Colonic mucosa (tissue), 4 donors: Measurements from ENCODE around the gene RAB40C. TPM values are rescaled to one million over a fixed set of nuclear protein-coding genes. Genes with fewer than 3 reads are reported as not detected.

Experiments used
- DNase-seq: peaks from one replicate; pipeline ENCODE4 v3.0.0-alpha.2; 2020
- H3K27ac ChIP-seq: fragments of 200-600 bp; one replicate; pipeline ENCODE4 v1.8.0; 2021
- H3K27me3 ChIP-seq: fragments of 200-600 bp; one replicate; pipeline ENCODE4 v1.8.0; 2021
- H3K36me3 ChIP-seq: fragments of 200-600 bp; one replicate; pipeline ENCODE4 v1.8.0; 2021
- H3K4me1 ChIP-seq: fragments of 200-600 bp; one replicate; pipeline ENCODE4 v1.8.0; 2021; ENCODE audit warnings: mild to moderate bottlenecking
- H3K4me3 ChIP-seq: fragments of 200-600 bp; one replicate; pipeline ENCODE4 v1.8.0; 2021
- H3K9ac ChIP-seq, 2 donors: one replicate each; pipeline ENCODE4 v1.7.0; 2013; ENCODE audit warnings: control low read depth in 2 of 2, low read depth in 2 of 2, low read length in 2 of 2
- H3K9me3 ChIP-seq: fragments of 200-600 bp; one replicate; pipeline ENCODE4 v1.8.0; 2021
- CTCF ChIP-seq: fragments of 200-600 bp; IDR thresholded peaks from one replicate; pipeline ENCODE4 v1.8.0; 2022; ENCODE audit warnings: antibody characterized with exemption, mild to moderate bottlenecking
- intact Hi-C: fragments of 100-400 bp; cut with DNase I; formaldehyde crosslinking; loops from one replicate; pipeline ENCODE4 v1.14.1; 2022
- total RNA-seq, 2 donors: library from RNA; stranded (reverse); fragmentation: NEBNext Ultra II Directional in 1 of 2; extraction: Animal tissue kit (Norgen Biotek cat#: 25700) in 1 of 2; gene quantifications; one replicate each; pipeline ENCODE4 v1.2.1, GENCODE V29; 2021
- donor health status: healthy.
- donor health status: DM: no; HTN: no; CAD: no.
- donor health status: DM: no; HTN: no; CAD: no.

RAB40C gene
- total RNA-seq, 2 donors from 2014 or later: 34.9 to 38.5 TPM

GRCh38 chr16:548586-548985 is 41.3 kb upstream of the RAB40C start:
- Histone ChIP-seq H3K27me3 (no peaks in the 10 kb centered on the region), H3K4me3 (no peak overlapping the region), H3K4me1 (peaks cover 3% of the 10 kb centered on the region), H3K9ac (no peak overlapping the region), H3K9me3 (no peaks in the 10 kb centered on the region), H3K27ac (no peak overlapping the region), H3K36me3 (peaks cover 9% of the 10 kb centered on the region)
- TF ChIP-seq CTCF: no peak
- intact Hi-C loops: no loop called here
- DNase-seq: no peak

GRCh38 chr16:549544-550263 is 40.2 kb upstream of the RAB40C start:
- H3K36me3 ChIP-seq: peaks cover 9% of the 10 kb centered on the region
- no peak for TF ChIP-seq CTCF
- no peak for DNase-seq
- H3K4me3 ChIP-seq: no peak overlapping the region
- H3K4me1 ChIP-seq: peaks cover 3% of the 10 kb centered on the region
- no peaks in the 10 kb centered on the region for H3K9me3 ChIP-seq
- H3K9ac ChIP-seq: no peak overlapping the region
- intact Hi-C loops: no loop called here
- H3K27ac ChIP-seq: no peak overlapping the region
- H3K27me3 ChIP-seq: no peaks in the 10 kb centered on the region

- no peak overlapping the region for H3K27ac ChIP-seq
- no peak for DNase-seq
- H3K9ac ChIP-seq: no peak overlapping the region
- no peaks in the 10 kb centered on the region for H3K9me3 ChIP-seq
- H3K4me3 ChIP-seq: no peak overlapping the region
- peaks cover 3% of the 10 kb centered on the region for H3K4me1 ChIP-seq
- H3K36me3 ChIP-seq: peaks cover 9% of the 10 kb centered on the region
- intact Hi-C loops: no loop called here
- H3K27me3 ChIP-seq: no peaks in the 10 kb centered on the region
- TF ChIP-seq CTCF: no peak
Measured at GRCh38 chr16:551210-551609, 38.7 kb upstream of the RAB40C start.

GRCh38 chr16:552171-552570 is 37.7 kb upstream of the RAB40C start:
- no peak for TF ChIP-seq CTCF
- DNase-seq: no peak
- no peaks in the 10 kb centered on the region for H3K4me1 ChIP-seq
- no peak overlapping the region for H3K4me3 ChIP-seq
- peaks cover 9% of the 10 kb centered on the region for H3K36me3 ChIP-seq
- intact Hi-C loops: no loop called here
- H3K27me3 ChIP-seq: no peaks in the 10 kb centered on the region
- no peak overlapping the region for H3K27ac ChIP-seq
- H3K9ac ChIP-seq: no peak overlapping the region
- no peaks in the 10 kb centered on the region for H3K9me3 ChIP-seq

- no peak for TF ChIP-seq CTCF
- no peaks in the 10 kb centered on the region for H3K9me3 ChIP-seq
- peaks cover 9% of the 10 kb centered on the region for H3K36me3 ChIP-seq
- DNase-seq: no peak
- no peak overlapping the region for H3K4me3 ChIP-seq
- H3K4me1 ChIP-seq: no peaks in the 10 kb centered on the region
- H3K27ac ChIP-seq: no peak overlapping the region
- intact Hi-C loops: no loop called here
- no peak overlapping the region for H3K9ac ChIP-seq
- H3K27me3 ChIP-seq: peaks cover 2% of the 10 kb centered on the region
Measured at GRCh38 chr16:553601-554296, 36.1 kb upstream of the RAB40C start.
